WTC11 (cell line): Measurements from ENCODE around the gene PTPRN2.

ENCODE experiments used
- CREB1 ChIP-seq: sonication (generic); formaldehyde crosslinking; IDR thresholded peaks from 2 replicates; pipeline ENCODE4 v1.8.0; 2023; ENCODE audit warnings: mild to moderate bottlenecking, missing genetic modification reagents
- JUN ChIP-seq: sonication (generic); formaldehyde crosslinking; IDR thresholded peaks from 2 replicates; pipeline ENCODE4 v1.8.0; 2023; ENCODE audit warnings: mild to moderate bottlenecking, missing genetic modification reagents

GRCh38 chr7:158030566-158030965 lies 557.1 kb downstream of the PTPRN2 start:
- TF ChIP-seq CREB1 (CRISPR knock-in tag) = no peak
- TF ChIP-seq JUN (CRISPR knock-in tag) = no peak
